Measurements from ENCODE around the gene MACROD2.

The MACROD2 gene

GRCh38 chr20:14782731-14783130 is 787.4 kb downstream of the MACROD2 start:
- no peak for DNase-seq

DNA sequence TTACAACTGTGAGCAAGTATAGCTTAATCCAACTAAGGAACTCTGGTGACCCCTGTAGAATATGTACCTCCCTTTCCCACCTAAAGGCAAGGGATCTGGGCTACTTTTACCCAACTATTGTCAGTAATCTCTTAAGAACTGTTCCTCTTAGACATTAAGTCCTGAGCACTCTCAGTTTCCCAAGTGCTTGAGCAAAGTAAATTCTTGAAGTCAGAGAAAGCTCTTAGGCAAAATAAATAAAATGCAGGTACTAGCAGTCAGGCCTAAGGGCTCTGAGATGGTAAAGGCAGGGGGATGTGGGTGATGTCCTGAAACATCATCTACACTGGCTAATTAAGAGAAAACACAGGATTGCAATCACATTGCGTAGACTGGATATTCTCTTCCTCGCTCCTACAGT is 788.5 kb downstream of the MACROD2 start:
- DNase-seq, result no peak

- DNase-seq, result peak; percentile 28
Measured at GRCh38 chr20:14785065-14785743, 789.9 kb downstream of the MACROD2 start.

- peak; percentile 39 for DNase-seq
Measured at GRCh38 chr20:14790190-14790589, 794.9 kb downstream of the MACROD2 start.

- DNase-seq, result peak; percentile 75
Measured at GRCh38 chr20:14790771-14791620, 795.7 kb downstream of the MACROD2 start.

DNA sequence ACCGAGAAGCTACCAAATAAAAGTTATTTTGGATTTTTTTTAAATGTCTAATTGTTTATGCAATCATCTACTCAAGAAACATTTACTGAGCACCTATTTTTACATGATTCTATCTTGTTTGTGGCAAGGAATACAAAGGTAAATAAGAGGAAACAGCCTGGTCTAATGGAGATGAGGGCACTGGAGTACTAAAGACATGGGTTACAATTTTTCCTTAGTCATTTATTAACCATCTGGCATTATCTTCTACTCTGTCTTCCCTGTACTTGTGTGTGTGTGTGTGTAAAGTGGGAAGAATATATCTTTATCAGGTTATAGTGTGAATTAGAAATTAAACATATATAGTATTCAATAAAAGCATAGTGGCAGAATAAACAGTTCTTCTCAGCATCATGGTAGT is 797.6 kb downstream of the MACROD2 start:
- DNase-seq, result peak; percentile 25

- DNase-seq, result no peak
Measured at GRCh38 chr20:14799545-14800216, 804.4 kb downstream of the MACROD2 start.

DNA sequence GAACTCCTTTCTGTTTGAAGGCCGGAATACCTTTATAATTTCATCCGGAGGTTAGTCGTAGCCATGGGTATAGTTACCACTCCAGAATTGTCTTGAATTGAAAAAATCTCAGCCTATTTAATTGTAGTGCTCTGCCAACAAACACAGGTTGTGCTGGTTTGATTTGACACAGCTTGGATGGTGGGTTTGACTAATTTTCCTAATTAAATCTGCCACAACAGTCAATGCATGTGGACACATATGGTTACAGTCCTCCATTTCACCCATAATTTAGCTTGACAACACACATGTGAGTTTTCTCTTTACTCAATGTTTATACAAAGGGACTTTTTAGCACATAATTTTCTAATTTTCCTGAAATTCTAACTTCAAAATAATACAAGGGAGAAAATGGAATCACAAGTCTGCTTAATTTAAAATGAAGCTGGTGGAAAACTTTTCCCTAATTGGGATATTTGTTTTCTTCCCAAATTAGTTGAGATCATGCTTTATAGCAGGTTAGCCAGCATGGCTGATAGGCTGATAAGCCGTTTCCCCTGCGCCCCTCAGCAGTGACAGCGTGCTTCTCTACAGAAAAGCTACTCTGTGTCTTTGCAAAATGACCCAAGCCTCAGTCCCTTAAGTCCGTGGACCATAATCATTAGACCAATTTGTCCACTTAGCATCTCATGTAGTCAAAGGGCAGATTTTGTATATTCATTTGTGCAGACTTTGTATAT is 805.5 kb downstream of the MACROD2 start:
- no peak for DNase-seq

DNA sequence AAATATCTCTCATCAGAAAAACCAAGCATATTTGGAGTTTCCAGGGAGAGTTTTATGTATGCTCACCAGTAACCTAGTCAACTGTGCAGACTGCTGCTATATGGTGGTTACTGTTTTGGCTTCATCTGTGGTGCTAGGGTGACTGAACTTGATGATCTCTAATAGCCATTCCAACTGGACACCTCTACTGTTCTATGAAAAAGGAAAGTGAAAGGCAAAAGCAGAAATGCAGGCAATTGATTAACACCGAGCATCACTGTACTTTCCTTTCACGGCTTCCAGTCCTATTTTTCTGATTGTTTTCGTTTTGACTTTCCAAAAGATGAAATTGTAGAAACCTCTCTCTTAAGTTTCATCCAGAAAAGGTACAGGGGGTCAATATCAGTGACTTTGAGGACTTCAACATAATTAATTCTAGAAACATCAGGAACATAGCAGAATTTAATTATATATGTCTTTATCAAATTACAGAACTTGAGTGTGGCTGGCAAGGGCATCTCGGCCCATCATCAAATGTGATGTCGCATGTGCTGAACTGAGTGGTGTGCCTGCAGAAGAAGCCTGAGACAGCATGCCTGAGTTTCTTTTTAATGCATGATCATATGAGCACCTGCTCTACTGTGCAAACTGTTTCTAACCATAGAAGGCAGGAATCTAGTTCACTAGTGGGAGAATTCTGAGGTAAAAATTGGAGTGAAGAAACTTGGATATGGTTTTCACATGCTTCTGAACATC is 806.4 kb downstream of the MACROD2 start:
- no peak for DNase-seq

DNA sequence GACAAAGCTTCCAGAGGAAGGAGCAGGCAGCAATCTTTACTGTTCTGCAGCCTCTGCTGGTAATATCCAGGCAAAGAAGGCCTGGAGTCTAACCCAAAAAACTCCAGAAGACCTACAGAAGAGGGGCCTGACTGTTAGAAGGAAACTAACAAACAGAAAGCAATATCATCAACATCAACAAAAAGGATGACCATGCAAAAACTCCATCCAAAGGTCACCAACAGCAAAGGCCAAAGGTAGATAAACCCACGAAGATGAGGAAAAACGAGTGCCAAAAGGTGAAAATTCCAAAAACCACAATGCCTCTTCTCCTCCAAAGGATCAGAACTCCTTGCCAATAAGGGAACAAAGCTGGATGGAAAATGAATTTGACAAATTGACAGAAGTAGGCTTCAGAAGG is 811.9 kb downstream of the MACROD2 start:
- no peak for DNase-seq

GRCh38 chr20:14815340-14815739 is 820.0 kb downstream of the MACROD2 start:
- DNase-seq, result no peak

GRCh38 chr20:14816471-14816870 is 821.2 kb downstream of the MACROD2 start:
- DNase-seq, result no peak

DNA sequence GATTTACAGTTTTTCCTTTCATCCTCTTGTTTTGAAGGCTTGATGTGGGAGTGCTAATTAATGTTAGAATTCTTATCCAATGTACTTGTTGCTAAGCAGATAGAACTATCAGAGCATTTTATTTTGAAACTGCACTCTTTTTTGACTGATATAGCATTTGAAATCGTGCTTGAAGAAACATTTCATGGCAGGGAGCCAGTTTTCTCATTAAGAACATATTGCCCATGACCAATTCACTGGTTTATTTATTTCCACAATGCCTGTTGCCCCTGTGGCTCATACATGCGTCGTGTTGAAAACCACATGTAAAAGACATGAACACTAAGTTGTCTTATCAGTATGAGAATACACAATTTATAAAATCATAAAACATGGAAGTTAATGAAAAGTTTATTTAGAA is 821.8 kb downstream of the MACROD2 start:
- DNase-seq, result no peak

DNA sequence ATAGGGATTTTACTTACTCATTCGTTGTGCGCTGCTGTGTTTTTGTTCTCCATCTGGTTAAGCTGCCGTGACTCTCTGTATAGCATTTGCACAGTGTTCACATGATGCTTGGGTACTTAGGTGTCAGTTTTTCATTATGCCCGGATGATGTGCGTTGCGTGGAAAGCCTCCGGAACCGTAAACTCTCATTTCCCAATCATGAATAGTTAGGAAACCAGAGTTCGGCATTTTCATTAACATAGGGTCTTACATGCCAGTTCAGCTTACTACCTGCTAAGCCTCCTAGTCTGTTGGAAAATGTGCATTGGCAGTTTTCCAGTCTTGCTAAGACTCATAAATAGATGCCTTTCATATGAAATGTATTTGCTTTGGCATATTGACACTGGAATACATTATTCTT is 825.5 kb downstream of the MACROD2 start:
- no peak for DNase-seq

GRCh38 chr20:14821251-14821650 is 825.9 kb downstream of the MACROD2 start:
- DNase-seq, result no peak

- no peak for DNase-seq
Measured at GRCh38 chr20:14824996-14825395, 829.7 kb downstream of the MACROD2 start.

DNA sequence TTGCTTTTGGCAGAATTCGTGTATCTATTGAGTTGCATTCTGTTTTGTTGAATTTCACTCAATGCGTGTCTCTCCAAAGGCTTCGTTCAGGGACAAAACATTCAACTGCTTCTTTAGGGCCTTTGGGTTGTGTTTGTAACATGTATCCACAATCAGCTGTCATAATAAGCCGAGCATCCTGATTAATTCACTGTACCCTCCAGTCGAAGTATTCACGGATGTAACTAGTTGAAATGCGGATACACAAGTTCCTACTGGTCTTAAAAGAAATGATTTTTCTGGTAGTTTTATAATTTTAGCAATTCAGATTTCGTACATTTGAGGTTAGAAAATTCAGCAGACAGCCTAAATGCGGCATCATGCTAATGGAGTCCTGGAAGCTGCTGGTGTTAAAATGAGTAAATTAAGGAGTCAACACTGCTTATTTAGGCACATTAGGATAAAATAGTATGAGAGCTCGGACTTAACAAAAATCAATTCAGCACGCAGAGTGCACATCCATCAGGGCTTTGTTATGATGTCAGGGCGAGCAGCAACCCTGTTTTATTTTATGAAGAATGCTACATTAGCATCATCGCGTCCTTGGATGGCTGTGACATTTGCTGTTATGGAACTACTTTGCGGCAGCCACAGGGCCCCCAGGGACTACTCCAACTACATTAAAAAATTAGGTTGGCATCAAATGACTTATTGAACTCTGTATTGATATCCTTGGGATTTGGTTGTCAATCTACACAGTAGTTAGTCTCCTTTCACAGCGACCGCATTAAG is 831.4 kb downstream of the MACROD2 start:
- DNase-seq, result no peak

DNA sequence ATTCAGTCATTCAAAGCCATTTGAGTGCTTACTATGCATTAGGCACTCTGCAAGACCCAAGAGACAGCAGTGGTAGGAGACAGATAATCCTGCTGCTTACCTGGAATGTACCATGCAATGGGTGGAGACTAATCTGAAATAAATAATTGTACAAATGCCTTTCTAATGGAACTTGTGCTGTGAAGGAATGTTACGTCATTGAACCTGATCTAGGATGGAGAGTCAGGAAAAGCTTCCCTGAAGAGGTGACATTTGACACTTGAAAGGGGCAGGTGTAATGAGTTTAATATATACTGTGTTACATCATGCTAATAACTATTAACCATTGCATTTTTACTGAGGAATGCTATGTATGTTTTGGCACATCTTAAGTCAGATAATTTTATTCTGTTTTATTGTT is 833.1 kb downstream of the MACROD2 start:
- peak; percentile 19 for DNase-seq

DNA sequence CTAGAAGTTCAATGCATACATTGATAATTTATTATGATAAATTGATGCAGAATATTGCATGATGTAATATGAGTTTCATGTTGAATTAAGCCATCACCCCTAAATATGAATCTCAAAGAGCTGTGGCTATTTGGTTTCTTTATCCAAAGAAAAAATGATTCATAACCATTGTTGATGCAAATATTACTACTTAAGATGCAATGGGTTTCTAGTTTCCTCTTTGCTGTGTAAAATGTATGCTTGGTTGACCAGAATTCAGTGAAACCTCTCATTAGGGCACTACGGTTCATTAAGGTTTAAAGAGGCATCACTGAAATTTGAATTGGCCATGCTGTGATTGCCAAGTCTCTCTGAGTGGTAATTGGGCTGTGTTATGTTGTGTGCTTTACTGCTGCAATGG is 834.6 kb downstream of the MACROD2 start:
- DNase-seq, result peak; percentile 9

- DNase-seq, result no peak
Measured at GRCh38 chr20:14830466-14830865, 835.1 kb downstream of the MACROD2 start.

DNA sequence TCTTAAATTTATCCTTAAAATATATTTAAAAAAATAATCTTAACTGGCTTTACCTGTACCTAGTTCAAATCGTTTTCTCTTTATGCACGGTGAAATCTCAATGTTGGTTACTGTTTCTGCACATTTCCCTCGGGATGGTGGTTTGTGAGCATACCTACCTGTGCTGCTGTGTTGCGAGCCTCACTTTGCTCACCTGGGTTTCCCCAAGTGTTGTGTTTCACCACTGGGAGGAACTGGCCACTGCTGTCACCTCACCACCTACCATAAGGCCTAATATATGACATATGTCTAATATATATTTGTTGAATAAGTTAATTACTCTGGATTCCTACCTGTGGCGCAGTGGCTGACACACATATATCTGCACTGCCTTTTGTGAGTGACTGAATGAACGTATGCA is 835.6 kb downstream of the MACROD2 start:
- no peak for DNase-seq

DNA sequence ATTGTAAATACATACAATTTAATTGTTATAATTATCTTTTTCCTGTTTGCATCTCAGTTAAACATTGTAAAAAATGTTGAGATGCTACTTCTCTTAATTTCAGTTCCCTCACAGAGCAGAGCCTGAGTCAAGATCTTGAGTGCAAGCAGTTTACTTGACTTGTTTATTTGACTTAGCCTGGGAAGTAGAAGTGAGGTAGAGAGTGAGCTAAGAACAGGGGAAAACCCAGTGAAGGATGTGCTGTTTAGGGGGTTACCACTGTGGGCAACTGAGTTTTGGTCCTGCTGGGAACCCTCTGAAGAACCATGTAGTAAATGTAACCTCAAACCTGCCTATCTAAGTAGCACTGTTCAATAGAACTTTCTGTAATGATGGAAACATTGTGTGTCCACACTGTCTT is 837.3 kb downstream of the MACROD2 start:
- DNase-seq, result no peak

Data from DMS53 (cell line).